Endodermal cell (in vitro differentiated cells): ENCODE data around the gene TMSB4X. TPM values are rescaled to one million over a fixed set of nuclear protein-coding genes. Genes with fewer than 3 reads are reported as not detected.

Source experiments
- DNase-seq: peaks from one replicate; pipeline ENCODE4 v3.0.0-alpha.2; 2017
- H3K27ac ChIP-seq: 2 replicates; pipeline ENCODE4 v1.5.1; 2013; ENCODE audit warnings: mild to moderate bottlenecking, low read depth, low read length, moderate library complexity
- H3K27me3 ChIP-seq: 2 replicates; pipeline ENCODE4 v1.6.1; 2013; ENCODE audit warnings: mild to moderate bottlenecking, low read length, moderate library complexity; ENCODE audit not compliant: insufficient read depth, control insufficient read depth, poor library complexity, severe bottlenecking
- H3K36me3 ChIP-seq: 2 replicates; pipeline ENCODE4 v1.7.0; 2013; ENCODE audit warnings: mild to moderate bottlenecking, low read length, moderate library complexity; ENCODE audit not compliant: control insufficient read depth, insufficient read depth
- H3K4me1 ChIP-seq: one replicate; pipeline ENCODE4 v1.7.0; 2013; ENCODE audit warnings: low read length; ENCODE audit not compliant: control insufficient read depth, insufficient read depth
- H3K4me3 ChIP-seq: 2 replicates; pipeline ENCODE4 v1.5.1; 2013; ENCODE audit warnings: mild to moderate bottlenecking, low read length, moderate library complexity
- H3K9ac ChIP-seq: 2 replicates; pipeline ENCODE4 v1.6.1; 2013; ENCODE audit warnings: mild to moderate bottlenecking, low read length, moderate library complexity; ENCODE audit not compliant: poor library complexity, severe bottlenecking; ENCODE audit errors: extremely low read depth
- H3K9me3 ChIP-seq: 2 replicates; pipeline ENCODE4 v1.6.1; 2013; ENCODE audit warnings: mild to moderate bottlenecking, low read length, moderate library complexity; ENCODE audit not compliant: control insufficient read depth
- H3K27ac Mint-ChIP-seq: 2 replicates; pipeline ENCODE4 v1.8.0; 2020; ENCODE audit warnings: mixed read lengths
- H3K27me3 Mint-ChIP-seq: 2 replicates; pipeline ENCODE4 v1.8.0; 2021; ENCODE audit warnings: mild to moderate bottlenecking, mixed read lengths; ENCODE audit not compliant: insufficient read depth
- H3K36me3 Mint-ChIP-seq: 2 replicates; pipeline ENCODE4 v1.8.0; 2020; ENCODE audit warnings: low read depth, mixed read lengths
- H3K4me1 Mint-ChIP-seq: 2 replicates; pipeline ENCODE4 v1.8.0; 2020; ENCODE audit warnings: mixed read lengths
- H3K4me3 Mint-ChIP-seq: 2 replicates; pipeline ENCODE4 v1.8.0; 2020; ENCODE audit warnings: mild to moderate bottlenecking, moderate library complexity, mixed read lengths
- H3K9me3 Mint-ChIP-seq: 2 replicates; pipeline ENCODE4 v1.8.0; 2020; ENCODE audit warnings: mild to moderate bottlenecking, mixed read lengths
- WGBS, 2 experiments: methylation state at CpG; one replicate each; pipeline versions ENCODE4 v1.1.5 to v1.1.7; 2013; ENCODE audit warnings: missing lambda C conversion rate in 2 of 2, mixed read lengths in 1 of 2; ENCODE audit not compliant: insufficient coverage in 1 of 2, insufficient read length in 1 of 2; 5-methylcytosine and 5-hydroxymethylcytosine counted together
- long read RNA-seq, 4 experiments: library from polyadenylated mRNA in 2 of 4; library from RNA in 1 of 4; library from capped mRNA in 1 of 4; stranded (forward) in 3 of 4; unstranded in 1 of 4; transcript quantifications; one replicate each; pipeline ENCODE4 v2.0.0, GENCODE V29; 2020 to 2021; ENCODE audit warnings: inconsistent platforms in 1 of 4
- polyA plus RNA-seq, 2 experiments: library from polyadenylated mRNA; stranded (reverse); fragments of 50-300 nt; gene quantifications; one replicate each; pipeline ENCODE4 v1.2.3, GENCODE V29; 2013
- total RNA-seq, 2 donors: library from RNA; stranded (reverse); fragmentation: NEBNext Ultra II Directional in 1 of 2; extraction: Animal tissue kit (Norgen Biotek cat#: 25700) in 1 of 2; gene quantifications; 2 replicates in 1 of 2; 3 replicates in 1 of 2; pipeline ENCODE4 v1.2.1, GENCODE V29; 2021
- TF ChIP-seq, protein P1 (sequence below): fragments of 200-600 bp; sonication (generic); conservative IDR thresholded peaks from 2 replicates; pipeline ENCODE4 v1.5.0; 2021; ENCODE audit warnings: antibody characterized with exemption, mild to moderate bottlenecking

The TMSB4X gene
- total RNA-seq, result 1,000 to 10,000 TPM; 1,539 to 2,456 TPM
- polyA plus RNA-seq (2013, experiment 1 of 2), result 2,887 TPM
- polyA plus RNA-seq (2013, experiment 2 of 2), result 3,134 TPM
- long read RNA-seq, experiment 1, transcript TMSB4X-204 (3 exons, 628 nt), result major isoform, 464 of 570 reads
- long read RNA-seq, experiment 1, transcript TMSB4X-203 (2 exons, 1,702 nt), result minor isoform, 60 of 570 reads
- long read RNA-seq, experiment 1, partial matches to known transcripts, result 5 of 570 reads
- long read RNA-seq, experiment 1, other reads (novel, unspliced or antisense), result 41 of 570 reads
- long read RNA-seq, experiment 2, transcript TMSB4X-204 (3 exons, 628 nt), result major isoform, 1,341 of 1,357 reads
- long read RNA-seq, experiment 2, transcript TMSB4X-203 (2 exons, 1,702 nt), result minor isoform, 7 of 1,357 reads
- long read RNA-seq, experiment 2, partial matches to known transcripts, result 1 of 1,357 reads
- long read RNA-seq, experiment 2, other reads (novel, unspliced or antisense), result 6 of 1,357 reads
- long read RNA-seq, experiment 3, transcript TMSB4X-203 (2 exons, 1,702 nt), result minor isoform, 10 of 1,617 reads
- long read RNA-seq, experiment 3, transcript TMSB4X-204 (3 exons, 628 nt), result major isoform, 1,602 of 1,617 reads
- long read RNA-seq, experiment 3, partial matches to known transcripts, result 1 of 1,617 reads
- long read RNA-seq, experiment 3, other reads (novel, unspliced or antisense), result 4 of 1,617 reads
- long read RNA-seq, experiment 4, partial matches to known transcripts, result 2 of 7 reads
- long read RNA-seq, experiment 4, other reads (novel, unspliced or antisense), result 0 of 7 reads

GRCh38 chrX:12974796-12975669, at the start of gene TMSB4X:
Gene TMSB4X (plus strand): TSS chrX:12975110.
- WGBS, 2 experiments, result 0% methylated on average over 8 to 60 of the region's 60 CpGs
- Mint-ChIP-seq H3K27me3 (no peaks in the 10 kb centered on the region), H3K4me1 (peaks cover 27% of the 10 kb centered on the region), H3K36me3 (peaks cover 25% of the 10 kb centered on the region), H3K9me3 (peaks cover 68% of the 10 kb centered on the region), H3K27ac (peak within 1 kb of the TSS; percentile 98), H3K4me3 (peak within 1 kb of the TSS; percentile 94)
- TF ChIP-seq, protein P1, sequence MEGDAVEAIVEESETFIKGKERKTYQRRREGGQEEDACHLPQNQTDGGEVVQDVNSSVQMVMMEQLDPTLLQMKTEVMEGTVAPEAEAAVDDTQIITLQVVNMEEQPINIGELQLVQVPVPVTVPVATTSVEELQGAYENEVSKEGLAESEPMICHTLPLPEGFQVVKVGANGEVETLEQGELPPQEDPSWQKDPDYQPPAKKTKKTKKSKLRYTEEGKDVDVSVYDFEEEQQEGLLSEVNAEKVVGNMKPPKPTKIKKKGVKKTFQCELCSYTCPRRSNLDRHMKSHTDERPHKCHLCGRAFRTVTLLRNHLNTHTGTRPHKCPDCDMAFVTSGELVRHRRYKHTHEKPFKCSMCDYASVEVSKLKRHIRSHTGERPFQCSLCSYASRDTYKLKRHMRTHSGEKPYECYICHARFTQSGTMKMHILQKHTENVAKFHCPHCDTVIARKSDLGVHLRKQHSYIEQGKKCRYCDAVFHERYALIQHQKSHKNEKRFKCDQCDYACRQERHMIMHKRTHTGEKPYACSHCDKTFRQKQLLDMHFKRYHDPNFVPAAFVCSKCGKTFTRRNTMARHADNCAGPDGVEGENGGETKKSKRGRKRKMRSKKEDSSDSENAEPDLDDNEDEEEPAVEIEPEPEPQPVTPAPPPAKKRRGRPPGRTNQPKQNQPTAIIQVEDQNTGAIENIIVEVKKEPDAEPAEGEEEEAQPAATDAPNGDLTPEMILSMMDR, result no peak
- Histone ChIP-seq H3K27ac (peak within 1 kb of the TSS; percentile 98), H3K9me3 (no peaks in the 10 kb centered on the region), H3K4me3 (peak within 1 kb of the TSS; percentile 91), H3K36me3 (peaks cover 12% of the 10 kb centered on the region), H3K27me3 (no peaks in the 10 kb centered on the region), H3K4me1 (no peaks in the 10 kb centered on the region), H3K9ac (peak within 1 kb of the TSS; percentile 100)
- peak; percentile 96 for DNase-seq

- WGBS, 2 experiments, result 92 to 100% methylated on average over 2 to 4 of the region's 4 CpGs
- no peak overlapping the region for H3K27ac Mint-ChIP-seq
- no peaks in the 10 kb centered on the region for H3K27me3 Mint-ChIP-seq
- Histone ChIP-seq H3K27ac (no peak overlapping the region), H3K27me3 (no peaks in the 10 kb centered on the region), H3K4me1 (no peaks in the 10 kb centered on the region), H3K9me3 (no peaks in the 10 kb centered on the region), H3K36me3 (no peaks in the 10 kb centered on the region), H3K9ac (no peak overlapping the region), H3K4me3 (no peak overlapping the region)
- H3K4me3 Mint-ChIP-seq, result no peak overlapping the region
- DNase-seq, result no peak
- H3K9me3 Mint-ChIP-seq, result peaks cover 66% of the 10 kb centered on the region
- peaks cover 4% of the 10 kb centered on the region for H3K36me3 Mint-ChIP-seq
- no peaks in the 10 kb centered on the region for H3K4me1 Mint-ChIP-seq
- TF ChIP-seq, protein P1, result no peak
Observed at GRCh38 chrX:12929701-12930100, 45.2 kb upstream of the TMSB4X start.

DNA sequence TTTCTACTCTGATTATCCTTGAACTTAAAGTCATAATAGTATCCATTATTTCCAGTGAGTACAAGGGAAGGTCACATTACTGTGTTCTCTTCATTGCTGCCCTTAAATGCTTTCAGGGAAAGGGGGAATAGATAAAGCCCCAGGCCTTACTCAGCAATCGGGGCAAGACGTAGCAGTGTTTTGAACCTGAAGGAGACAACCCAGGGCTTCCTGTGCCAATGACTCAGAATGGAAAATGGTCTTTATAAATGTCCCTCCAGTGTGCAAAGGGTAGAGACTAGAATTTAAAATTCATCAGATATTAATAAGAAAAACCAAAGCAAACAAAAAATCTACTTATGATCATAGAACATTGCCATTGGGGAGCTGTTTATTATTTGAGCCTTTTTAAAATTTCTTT, 44.8 kb upstream of the TMSB4X start:
- TF ChIP-seq, protein P1, result no peak
- Histone ChIP-seq H3K27ac (no peak overlapping the region), H3K36me3 (no peaks in the 10 kb centered on the region), H3K4me1 (no peaks in the 10 kb centered on the region), H3K4me3 (no peak overlapping the region), H3K27me3 (no peaks in the 10 kb centered on the region), H3K9me3 (no peaks in the 10 kb centered on the region), H3K9ac (no peak overlapping the region)
- peaks cover 6% of the 10 kb centered on the region for H3K36me3 Mint-ChIP-seq
- no peak for DNase-seq
- H3K4me1 Mint-ChIP-seq, result no peaks in the 10 kb centered on the region
- WGBS, 2 experiments, result 94% methylated on average over 2 of the region's 2 CpGs; no CpG with 5 or more reads in 1 of the 2 experiments
- H3K4me3 Mint-ChIP-seq, result no peak overlapping the region
- no peaks in the 10 kb centered on the region for H3K27me3 Mint-ChIP-seq
- no peak overlapping the region for H3K27ac Mint-ChIP-seq
- H3K9me3 Mint-ChIP-seq, result peaks cover 66% of the 10 kb centered on the region
